ENCODE data around the gene NRXN2.

DNA sequence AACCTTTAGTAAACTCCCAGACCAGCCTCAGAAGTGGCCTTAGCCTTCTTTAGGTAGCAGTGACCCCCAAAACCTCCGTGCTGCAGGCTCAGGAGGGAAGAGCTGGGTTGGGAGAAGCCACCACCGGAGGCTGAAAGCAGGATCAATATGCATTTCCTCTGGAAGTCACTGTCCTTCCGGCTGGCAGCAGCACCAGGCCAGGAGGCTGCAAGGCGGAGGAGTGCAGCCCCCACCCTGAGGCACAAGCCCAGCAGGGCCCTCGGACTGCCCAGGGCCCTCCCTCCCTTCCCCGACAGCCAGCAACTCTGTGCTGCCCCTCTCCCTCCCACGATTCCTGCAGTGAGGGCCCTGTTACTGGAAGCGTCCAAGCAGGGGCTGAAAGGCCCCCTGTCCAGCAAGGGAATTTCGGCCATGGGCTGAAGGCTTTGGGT lies 3.2 kb upstream of the NRXN2 start:
- TF ChIP-seq EZH2 (IDR thresholded peaks at IDR 0.05; ENCODE audit: insufficient read depth, poor library complexity, severe bottlenecking) (no peak), EZH2phosphoT487 (IDR thresholded peaks at IDR 0.05; ENCODE audit: insufficient read depth, low read depth) (no peak)

All from GM23248 (cell line).